ENCODE data around the gene ZFP36.

DNA sequence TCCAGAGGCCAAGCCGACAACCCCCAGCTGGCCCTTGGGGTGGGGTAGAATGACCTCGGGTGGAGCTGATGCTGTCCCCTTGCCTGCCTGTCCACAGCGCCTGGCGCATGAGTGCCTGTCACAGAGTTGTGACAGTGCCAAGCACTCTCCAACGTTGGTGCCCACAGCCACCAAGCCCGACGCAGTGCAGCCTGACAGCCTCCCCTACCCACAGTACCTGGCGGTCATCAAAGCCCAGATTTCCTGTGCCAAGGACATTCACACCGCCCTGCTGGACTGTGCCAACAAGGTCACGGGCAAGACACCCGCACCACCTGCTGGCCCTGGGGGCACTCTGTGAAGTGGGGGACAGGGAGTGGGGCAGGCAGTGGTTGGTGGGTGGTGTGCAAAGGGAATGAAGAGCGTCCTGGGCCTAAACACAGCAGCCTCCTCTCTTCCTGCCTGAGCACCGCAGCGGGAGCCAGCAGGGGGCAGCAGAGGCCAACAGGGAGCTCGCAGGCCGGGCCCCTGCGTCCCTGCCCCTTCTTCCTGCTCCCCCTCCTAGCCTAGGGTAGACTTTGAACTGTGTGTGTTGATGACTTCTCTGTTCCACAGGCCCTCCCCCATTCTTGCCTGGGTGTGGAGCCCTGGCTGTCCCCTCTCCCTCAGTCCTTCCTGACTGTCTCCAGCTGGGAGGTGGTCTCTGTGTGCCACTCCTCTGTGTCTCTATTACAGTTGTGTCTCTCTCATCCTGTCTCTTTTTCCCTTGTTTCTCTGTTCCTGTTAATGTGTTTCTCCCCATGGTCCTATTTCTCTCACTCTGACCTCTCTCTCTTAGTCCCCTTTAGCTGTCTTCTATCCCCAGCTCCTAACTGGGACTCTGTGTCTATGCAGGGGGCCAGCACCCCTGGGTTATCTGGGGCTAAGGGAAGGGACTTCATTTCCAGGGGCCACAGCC lies 9.0 kb upstream of the ZFP36 start:
- TF ChIP-seq POLR2A (IDR thresholded peaks at IDR 0.05) = peak in 1 of 2 donors; percentile 20
- TF ChIP-seq, protein P1, sequence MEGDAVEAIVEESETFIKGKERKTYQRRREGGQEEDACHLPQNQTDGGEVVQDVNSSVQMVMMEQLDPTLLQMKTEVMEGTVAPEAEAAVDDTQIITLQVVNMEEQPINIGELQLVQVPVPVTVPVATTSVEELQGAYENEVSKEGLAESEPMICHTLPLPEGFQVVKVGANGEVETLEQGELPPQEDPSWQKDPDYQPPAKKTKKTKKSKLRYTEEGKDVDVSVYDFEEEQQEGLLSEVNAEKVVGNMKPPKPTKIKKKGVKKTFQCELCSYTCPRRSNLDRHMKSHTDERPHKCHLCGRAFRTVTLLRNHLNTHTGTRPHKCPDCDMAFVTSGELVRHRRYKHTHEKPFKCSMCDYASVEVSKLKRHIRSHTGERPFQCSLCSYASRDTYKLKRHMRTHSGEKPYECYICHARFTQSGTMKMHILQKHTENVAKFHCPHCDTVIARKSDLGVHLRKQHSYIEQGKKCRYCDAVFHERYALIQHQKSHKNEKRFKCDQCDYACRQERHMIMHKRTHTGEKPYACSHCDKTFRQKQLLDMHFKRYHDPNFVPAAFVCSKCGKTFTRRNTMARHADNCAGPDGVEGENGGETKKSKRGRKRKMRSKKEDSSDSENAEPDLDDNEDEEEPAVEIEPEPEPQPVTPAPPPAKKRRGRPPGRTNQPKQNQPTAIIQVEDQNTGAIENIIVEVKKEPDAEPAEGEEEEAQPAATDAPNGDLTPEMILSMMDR (IDR thresholded peaks at IDR 0.05) = peak; percentile 96 to 97

Data from suprapubic skin (tissue), 3 donors.